Measurements from ENCODE around the gene TAOK3.

The TAOK3 gene

DNA sequence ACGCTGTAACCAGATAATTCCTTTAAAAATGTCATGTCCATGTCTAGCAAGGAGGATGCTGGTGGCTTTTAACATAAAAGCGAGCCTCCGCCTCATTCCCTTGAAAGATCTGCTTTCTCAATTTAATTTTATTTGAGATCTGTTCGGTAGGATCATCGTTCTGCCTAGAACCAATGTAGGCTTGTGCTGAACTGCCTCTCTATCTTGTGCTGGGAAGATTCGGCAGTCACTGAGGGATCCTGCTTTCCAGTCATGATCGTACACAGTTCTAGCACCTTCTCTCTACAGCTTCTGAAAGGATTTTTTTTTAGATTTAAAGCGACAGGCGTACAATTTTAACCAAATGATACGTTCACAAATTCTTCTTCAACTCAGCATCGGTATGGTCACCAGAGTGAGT is 182.4 kb downstream of the TAOK3 start:
- no peak for DNase-seq (ENCODE audit: low read depth)

DNA sequence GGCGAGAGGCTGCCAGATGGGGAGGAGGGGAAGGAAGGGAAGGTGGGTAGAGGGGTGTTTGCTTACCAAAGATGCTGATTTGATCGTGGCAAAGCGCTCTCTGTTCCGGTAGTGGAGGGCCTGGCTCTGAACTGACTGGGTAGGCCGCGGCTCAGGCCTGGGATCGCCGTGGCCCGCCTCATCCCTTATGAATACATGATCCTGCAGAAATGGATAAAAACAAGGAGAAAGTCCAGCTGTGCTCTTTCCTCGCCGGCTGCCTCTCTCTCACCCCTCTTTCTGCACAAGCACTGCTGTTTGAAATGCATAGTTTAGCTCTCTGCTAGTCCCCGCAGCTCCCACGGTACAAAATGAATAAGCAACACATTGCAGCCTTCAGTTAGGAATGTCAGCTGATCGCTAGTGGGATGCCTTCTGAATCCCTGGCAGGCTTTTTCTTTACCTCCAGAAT is 182.9 kb downstream of the TAOK3 start:
- DNase-seq (ENCODE audit: low read depth) = no peak

DNA sequence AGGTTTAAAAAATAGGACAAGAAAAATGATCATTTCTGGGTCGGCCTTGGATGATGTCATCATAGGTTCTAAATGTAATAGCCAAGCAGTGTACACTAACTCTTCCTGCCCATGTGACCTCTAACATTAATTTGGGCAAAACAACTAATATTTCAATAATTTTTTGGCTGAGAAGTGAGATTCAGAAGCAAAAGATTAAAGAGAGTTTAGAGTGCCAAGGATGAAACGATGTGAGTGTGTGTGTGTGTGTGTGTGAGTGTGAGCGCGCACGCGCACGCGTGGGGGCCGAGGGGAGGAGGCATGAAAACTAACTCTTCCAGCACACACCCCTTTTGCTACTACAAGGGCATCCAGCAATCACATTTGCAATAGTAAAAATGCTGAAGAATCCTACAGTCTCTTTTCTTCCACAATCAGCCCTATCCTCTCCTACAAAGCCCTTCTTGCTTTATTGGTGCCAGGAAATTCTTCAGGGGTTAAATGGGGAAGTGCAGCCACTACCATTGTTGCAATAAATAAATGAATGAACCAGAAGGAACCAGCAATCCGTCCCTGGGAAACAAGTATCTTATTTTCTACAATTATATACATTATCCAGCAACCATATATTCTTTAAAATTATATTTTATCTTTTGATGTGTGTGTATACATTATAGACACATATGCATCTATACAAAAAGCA is 183.9 kb downstream of the TAOK3 start:
- DNase-seq (ENCODE audit: low read depth) = no peak

DNA sequence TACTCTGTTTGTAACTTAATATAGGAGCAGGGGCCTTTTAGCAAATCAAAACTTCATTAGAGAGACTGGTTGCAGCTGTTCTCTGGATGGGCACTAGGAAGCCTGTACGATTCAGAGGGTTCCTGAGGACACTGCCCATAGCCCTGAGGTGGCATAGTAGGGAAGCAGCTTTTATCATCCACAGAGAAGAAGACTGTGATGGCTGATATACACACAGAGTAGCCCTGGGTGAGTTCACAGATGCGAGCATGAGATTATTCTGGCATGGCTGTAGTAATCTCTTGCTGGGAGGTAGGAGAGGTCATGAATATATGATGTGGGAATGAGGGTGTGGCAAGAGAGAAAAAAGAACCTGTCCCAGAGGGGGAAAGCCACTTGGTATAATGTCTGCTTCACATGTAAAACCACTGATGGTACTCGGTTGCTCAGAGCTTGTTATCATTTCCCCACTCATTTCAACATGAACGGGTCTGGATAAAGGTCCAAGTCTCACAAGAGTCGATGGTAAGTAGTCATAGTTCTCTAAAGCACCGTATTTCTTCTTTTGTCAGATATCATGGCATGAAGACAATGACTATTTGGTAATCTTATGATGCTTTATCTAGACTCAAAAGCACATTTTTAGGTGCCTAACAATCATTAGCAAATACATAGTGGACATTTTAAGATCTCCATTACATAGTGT is 184.8 kb downstream of the TAOK3 start:
- no peak for DNase-seq (ENCODE audit: low read depth)

DNA sequence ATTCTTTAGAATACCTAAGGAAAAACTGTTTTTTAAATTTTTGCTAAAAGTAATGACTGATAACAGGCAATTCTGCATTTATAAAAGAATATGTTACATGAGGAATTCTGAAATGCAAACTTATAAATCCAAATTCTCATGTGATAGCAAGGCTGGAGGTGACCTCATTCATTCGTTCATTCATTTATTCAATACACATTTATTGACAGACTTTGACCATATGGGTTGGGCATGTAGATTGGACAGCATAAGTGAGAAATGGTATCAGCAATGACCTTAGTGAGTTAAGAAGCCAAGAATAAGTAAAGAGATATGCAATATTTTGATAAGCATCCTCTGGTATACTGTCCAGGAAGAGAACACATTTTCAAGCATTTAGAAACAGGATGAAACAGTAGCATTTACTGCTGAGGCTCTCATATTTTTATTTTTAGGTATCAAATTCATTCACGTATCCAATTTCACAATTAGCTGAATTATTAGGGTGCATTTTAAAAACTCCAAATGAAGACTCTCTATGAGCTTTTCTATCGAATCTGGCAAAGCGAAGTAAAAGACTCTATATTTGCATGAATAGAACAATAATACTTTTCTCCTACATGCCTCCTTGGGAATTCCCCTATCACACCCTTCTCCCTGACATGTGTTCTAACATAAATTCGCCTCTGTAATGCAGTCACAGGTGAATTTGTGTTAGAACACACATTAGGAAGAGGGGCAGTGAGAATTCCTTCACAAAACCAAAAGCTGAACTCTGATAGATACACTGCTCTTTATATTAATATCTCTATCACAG is 186.9 kb downstream of the TAOK3 start:
- no peak for DNase-seq (ENCODE audit: low read depth)

DNA sequence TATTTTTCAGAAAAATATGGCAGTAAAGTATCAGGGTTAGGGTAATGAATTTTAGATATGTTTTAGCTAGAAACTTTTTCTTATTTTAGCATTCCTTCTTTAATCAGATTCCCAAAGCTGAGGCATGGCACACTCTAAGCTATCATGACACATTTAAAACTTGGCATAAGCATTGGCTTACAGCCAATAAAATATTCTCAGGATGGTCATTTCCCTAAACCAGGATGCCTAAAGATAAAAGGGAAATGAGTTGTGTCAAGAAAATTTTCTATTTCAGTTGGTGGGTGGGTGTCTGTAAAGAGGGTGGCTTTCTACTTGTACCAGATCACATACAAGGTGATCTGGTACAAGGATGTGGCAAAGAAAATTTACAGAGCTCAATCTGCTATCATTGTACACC is 189.0 kb downstream of the TAOK3 start:
- no peak for DNase-seq (ENCODE audit: low read depth)

DNA sequence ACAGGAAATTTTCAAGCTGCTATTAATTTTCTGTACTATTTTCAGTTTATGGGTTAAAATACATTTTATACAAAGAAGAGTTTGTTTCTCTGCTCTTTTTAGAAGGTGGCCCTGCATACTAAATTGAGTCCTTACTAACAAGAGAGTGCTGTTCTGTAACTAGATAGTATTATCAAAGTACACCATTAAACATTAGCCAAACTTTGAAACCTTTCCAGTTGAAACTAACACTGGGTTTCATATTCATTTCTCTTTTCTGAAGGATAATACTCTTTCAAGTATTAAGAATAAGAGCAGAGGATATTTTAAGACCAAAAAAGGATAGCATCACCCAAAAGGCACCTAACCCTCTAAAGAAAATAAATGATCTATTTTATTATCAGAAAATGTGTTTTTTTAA is 189.6 kb downstream of the TAOK3 start:
- no peak for DNase-seq (ENCODE audit: low read depth)

DNA sequence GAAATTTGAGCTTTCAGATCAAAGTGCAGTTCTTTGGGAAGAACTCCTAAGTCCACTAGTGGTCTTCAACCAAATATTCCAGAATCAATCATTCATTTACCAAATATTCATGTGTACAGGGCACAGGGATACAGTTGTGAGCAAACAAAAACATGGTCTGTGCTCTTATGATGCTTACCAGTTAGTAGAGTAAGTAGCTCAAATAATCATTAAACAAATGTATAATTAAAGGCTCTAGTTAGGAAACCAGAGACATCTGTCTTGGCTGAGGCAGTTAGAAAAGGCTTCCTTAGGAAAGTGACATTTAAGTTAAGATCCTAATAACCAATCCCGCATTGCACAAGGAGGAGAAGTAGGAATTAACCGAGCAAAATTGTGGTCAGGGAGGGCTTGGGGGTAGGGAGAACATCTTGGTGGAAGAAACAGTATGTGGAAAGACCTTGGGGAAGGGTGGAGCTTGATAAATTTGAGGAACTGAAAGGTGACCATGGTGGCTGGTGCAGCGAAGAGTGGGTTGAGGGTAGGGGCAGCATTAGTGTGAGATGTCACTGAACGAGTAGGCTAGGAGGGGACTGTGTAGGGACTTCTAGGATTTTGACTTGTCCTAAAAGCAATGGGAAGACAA is 196.8 kb downstream of the TAOK3 start:
- no peak for DNase-seq (ENCODE audit: low read depth)

DNA sequence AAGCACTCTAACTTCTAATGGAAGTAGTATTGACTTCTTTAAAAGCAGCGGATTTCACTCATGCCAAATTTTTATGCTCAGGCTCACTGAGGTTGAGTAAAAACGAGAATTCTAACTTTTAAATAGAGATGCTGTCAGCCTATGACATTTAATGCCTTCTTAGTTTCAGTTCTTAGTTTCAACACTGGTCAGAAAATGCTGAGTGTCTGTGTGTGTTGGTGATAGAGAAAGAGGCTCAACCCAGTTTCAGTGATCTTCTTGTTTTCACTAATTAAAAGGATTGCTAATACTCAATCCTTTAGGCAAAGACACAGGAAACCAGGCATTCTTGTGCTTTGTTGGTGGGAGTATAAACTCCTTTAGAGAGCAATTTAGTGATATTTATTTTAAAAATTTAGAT is 205.8 kb downstream of the TAOK3 start:
- no peak for DNase-seq (ENCODE audit: low read depth)

DNA sequence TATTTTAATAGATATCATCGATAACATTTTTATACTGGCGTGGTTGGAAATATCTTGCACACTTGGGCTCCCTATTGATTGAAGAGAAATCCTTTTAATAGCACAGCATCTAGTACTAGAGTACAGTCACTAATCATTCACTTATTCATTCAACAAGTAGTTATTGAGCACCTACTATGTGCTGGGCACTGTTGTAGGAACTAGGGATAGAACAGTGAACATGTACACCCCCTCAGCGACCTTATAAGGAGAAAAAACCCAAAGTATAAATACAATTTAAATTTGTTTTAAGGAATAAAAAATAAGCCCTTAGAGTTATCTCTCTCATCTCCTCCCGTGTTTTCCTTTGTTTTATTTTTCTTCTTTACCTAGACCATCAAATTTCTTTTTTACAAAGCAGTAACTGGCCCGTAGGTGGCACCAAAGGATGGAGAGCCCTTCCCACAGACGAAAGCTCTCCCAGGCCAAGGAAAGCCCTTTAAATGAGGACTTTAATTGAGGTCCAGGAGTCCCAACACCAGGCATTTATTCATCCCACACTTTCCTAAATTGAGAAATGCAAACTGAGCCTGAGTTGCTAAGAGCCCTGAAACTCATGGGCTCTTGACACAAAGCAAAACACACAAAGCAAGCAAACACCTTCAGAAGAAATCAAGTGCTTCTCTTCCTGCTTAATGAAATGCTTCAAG is 207.8 kb downstream of the TAOK3 start:
- no peak for DNase-seq (ENCODE audit: low read depth)

DNA sequence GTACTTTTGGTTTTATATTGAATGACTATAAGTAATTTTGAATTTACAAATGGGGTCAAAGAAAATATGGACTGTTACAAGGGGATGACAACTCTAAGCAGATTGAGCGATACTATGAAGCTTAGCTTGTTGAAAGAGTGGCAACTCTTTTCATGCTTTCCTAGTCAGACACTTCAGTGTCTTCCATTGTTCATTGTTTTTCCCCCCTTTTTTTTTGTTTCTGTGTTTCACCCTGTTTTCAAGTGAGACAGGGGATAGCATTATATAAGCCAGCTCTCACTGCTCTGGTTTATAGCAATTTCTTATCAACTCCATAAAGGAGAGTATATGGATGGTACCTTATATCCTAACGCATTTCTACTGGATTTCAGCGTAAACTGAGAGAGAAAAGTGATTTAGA is 212.2 kb downstream of the TAOK3 start:
- no peak for DNase-seq (ENCODE audit: low read depth)

DNA sequence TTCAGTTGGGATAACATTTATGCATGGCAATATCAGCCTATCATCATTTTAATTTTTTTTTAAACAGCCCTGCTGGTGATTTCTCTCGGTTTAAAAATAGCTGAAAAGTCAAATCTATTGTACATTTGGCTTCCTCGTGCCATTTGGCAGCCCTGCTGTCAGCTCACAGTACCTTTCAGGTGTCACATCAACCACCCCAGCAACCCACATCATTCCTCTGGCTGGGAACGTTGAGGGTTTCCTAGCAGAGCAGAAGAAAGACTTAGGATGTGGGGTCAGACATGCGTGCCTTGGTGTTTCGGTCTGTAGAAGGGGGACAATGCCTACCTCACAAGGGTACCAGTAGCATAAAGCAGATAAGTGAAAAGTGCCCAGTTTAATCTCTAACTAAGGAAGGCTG is 221.0 kb downstream of the TAOK3 start:
- no peak for DNase-seq (ENCODE audit: low read depth)

DNA sequence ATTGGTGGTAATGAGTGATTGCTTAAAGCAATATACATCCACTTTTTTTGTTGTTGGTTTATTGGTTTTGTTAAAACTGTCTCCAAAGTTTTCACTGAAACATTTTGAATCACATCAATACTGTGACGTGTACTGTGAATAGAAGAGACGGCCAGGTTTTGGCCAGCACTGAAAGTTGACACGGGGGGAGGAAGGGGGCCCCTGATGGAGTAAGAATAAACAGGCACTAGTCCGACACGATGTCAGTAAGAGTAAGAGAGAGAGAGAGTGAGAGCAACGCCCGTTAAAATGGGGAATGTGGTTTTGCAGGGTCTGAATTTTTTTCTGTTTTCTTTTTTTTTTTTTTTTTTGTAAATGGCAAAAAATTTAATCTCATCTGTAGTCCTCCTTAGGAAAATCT is 222.1 kb downstream of the TAOK3 start:
- no peak for DNase-seq (ENCODE audit: low read depth)

DNA sequence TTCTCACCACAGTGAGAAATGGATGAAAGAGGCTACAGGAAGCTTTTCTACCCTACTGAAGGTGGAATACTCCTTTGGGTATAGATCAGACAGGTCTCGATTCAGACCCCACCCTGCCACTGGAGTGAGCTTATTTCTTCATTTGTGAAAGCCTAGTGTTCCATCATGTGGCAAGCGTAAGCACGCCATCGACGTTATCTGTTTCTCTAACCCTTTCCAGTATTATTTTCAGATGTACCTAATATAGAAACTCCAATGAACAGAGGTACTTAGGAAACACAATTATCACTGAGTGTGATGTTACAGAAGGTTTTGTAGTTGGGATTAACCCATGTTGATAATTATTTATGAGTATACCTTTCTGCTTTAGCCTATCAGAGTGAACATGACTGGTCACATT is 224.4 kb downstream of the TAOK3 start:
- no peak for DNase-seq (ENCODE audit: low read depth)

DNA sequence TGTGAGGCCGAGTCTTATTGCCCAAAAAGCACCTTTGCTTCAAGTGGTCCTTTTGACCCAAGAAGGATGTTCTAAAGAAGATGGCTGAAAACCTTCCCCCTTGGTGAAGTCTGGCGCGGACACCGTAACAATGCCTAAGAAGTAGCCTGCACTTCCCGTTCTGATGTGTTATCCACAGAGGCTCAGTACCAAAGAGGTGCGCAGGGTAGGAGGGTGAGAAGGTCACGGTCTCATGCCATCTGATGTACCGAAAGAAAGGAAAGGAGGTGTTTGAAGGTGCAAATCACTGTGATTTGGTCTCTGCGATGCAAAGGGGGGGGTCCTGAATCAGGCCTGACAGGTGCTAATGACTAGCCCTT is 226.9 kb downstream of the TAOK3 start:
- DNase-seq (ENCODE audit: low read depth) = no peak

DNA sequence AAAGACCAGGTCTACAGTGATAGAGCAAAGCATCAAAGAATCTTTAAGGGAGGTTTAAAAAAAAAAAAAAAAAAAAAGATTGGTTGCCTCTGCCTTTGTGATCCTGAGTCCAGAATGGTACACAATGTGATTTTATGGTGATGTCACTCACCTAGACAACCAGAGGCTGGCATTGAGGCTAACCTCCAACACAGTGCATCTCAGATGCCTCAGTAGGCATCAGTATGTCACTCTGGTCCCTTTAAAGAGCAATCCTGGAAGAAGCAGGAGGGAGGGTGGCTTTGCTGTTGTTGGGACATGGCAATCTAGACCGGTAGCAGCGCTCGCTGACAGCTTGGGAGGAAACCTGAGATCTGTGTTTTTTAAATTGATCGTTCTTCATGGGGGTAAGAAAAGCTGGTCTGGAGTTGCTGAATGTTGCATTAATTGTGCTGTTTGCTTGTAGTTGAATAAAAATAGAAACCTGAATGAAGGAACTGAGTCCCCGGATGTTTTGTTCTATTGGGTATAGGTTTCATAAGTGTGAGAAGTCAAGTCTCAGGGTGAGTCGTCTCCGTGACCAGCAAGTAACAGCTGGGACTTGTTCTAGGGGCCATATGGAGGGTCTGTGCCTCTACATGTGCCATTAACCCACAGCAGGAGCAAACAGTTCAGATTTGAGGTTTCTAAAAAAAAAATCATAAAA is 227.5 kb downstream of the TAOK3 start:
- DNase-seq (ENCODE audit: low read depth) = no peak

DNA sequence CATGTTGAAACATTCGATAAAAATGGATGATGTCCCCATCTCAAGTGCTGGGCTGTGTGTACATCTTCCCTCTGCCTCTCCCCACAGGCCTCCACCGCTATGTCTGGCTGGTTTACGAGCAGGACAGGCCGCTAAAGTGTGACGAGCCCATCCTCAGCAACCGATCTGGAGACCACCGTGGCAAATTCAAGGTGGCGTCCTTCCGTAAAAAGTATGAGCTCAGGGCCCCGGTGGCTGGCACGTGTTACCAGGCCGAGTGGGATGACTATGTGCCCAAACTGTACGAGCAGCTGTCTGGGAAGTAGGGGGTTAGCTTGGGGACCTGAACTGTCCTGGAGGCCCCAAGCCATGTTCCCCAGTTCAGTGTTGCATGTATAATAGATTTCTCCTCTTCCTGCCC is 228.2 kb downstream of the TAOK3 start:
- DNase-seq (ENCODE audit: low read depth) = no peak

DNA sequence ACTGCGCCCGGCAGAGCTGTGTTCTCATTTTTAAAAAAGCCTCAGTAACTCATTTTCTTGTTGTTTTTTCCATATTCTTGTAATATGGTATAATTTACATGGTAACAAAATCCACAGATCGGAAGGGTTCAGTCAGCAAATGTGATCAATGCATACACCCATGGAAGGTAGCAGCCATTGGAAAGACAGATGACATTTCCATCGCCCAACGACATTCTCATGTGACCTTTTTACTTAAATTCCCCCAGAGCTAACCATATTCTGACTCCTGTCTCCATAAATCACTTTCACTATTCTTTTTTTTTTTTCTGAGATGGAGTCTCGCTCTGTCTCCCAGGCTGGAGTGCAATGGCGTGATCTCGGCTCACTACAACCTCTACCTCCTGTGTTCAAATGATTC is 231.9 kb downstream of the TAOK3 start:
- no peak for DNase-seq (ENCODE audit: low read depth)

DNA sequence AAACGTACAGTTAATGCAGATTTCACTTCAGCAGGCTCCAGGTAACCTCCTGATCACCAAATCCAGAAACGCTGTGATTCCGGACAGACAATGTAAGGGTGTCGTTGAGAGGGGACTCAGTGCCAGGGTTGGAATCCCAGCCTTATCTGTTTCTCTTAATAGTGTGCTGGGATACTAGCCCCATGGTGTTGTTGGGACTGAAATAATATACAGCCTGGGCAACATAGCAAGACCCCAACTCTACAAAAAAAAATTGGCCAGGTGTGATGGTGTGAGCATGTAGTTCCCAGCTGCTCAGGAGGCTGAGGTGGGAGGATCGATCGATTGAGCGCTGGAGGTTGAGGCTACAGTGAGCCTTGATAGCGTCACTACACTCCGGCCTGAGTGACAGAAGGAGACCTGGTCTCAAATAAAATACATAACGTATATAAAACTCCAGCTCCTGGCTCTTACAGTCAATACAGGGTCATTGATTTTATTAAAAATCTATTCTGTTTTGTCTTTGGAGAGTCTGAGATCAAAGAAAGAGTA is 235.5 kb downstream of the TAOK3 start:
- no peak for DNase-seq (ENCODE audit: low read depth)

DNA sequence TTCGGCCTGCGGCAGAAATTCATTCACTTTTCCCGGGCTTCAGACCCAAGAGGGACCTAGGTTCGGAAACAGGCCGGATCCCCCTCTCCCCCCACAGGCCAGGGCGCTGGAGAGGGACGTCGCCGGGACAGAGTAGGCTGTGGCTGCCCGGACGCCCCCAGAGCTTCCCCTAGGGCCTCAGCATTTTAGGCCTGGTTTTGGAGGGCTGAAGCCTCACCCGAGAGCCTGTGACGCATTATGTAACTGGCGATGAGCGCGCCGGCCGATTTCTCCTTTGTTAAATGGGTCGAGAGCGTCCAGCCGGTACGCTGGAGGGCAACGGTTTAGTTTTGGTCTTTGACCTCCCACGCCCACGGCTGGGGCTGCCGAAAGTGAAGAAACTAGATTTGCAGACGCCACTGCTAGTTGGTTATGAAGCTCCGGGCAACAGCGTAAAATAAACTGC is 236.1 kb downstream of the TAOK3 start:
- no peak for DNase-seq (ENCODE audit: low read depth)

All from stimulated activated CD8-positive, alpha-beta memory T cell treated with anti-CD3 and anti-CD28 coated beads, Interleukin-15, amount 100 ng/mL, for 1 hour (primary cell).